Left colon (tissue), 2 donors: ENCODE results near the gene TBC1D17. TPM values are rescaled to one million over a fixed set of nuclear protein-coding genes. Genes with fewer than 3 reads are reported as not detected.

Source experiments
- ATAC-seq: fragments of 200-7000 bp; cut with Tn5 transposase; one replicate; pipeline ENCODE4 v1.9.1; 2020; ENCODE audit warnings: mild to moderate bottlenecking, moderate library complexity
- DNase-seq, 2 donors: peaks; one replicate each; pipeline ENCODE4 v3.0.0-alpha.2; 2020
- intact Hi-C, 2 donors: fragments of 100-400 bp; cut with DNase I in 1 of 2; cut with micrococcal nuclease in 1 of 2; formaldehyde crosslinking; loops; one replicate each; pipeline versions ENCODE4 v1.11.2 to v1.14.0; 2022; cut with DNase I, micrococcal nuclease
- long read RNA-seq: library from polyadenylated mRNA; unstranded; transcript quantifications from one replicate; pipeline ENCODE4 v2.0.0, GENCODE V29; 2021
- total RNA-seq, 2 donors: library from RNA; stranded (reverse); fragmentation: NEBNext Ultra II Directional; extraction: Animal tissue kit (Norgen Biotek cat#: 25700); gene quantifications; one replicate each; pipeline ENCODE4 v1.2.1, GENCODE V29; 2021
- donor health status: DM: no; HTN: no; CAD: no.
- donor health status: DM: yes; HTN: yes; CAD: no.

TBC1D17 gene
- total RNA-seq = 10 to 100 TPM; 32.8 to 36.4 TPM
- long read RNA-seq, partial matches to known transcripts = 4 of 7 reads
- long read RNA-seq, other reads (novel, unspliced or antisense) = 3 of 7 reads

GRCh38 chr19:49877020-49877878, at the start of gene TBC1D17, which contains the start of gene AKT1S1:
TSS of gene TBC1D17 (plus strand) at chr19:49877702. CDS start at chr19:49877724, 22 bp downstream.
TSS of gene AKT1S1 (minus strand) at chr19:49877355. CDS start at chr19:49873295, 4,060 bp downstream.
- ATAC-seq (peak; percentile 75), DNase-seq (peak; percentile 99 to 100)
- intact Hi-C loops = no loop called here

- ATAC-seq (no peak), DNase-seq (no peak)
- intact Hi-C loops = no loop called here
Measured at GRCh38 chr19:49829200-49829599, 48.3 kb upstream of the TBC1D17 start.

- ATAC-seq (no peak), DNase-seq (no peak)
- intact Hi-C loops = no loop called here
Measured at GRCh38 chr19:49829721-49830120, 47.8 kb upstream of the TBC1D17 start.

GRCh38 chr19:49830766-49831165, 46.7 kb upstream of the TBC1D17 start:
- DNase-seq (no peak), ATAC-seq (no peak)
- intact Hi-C loops = no loop called here

GRCh38 chr19:49831592-49831991, 45.9 kb upstream of the TBC1D17 start:
- ATAC-seq = no peak
- DNase-seq = no peak
- intact Hi-C loops = no loop called here

- ATAC-seq (no peak), DNase-seq (no peak)
- intact Hi-C loops = no loop called here
Measured at GRCh38 chr19:49832556-49832955, 44.9 kb upstream of the TBC1D17 start.

GRCh38 chr19:49833599-49833998, 43.9 kb upstream of the TBC1D17 start:
- no peak for DNase-seq
- no peak for ATAC-seq
- intact Hi-C loops = no loop called here

GRCh38 chr19:49835562-49835961, 41.9 kb upstream of the TBC1D17 start:
- peak; percentile 11 for ATAC-seq
- no peak for DNase-seq
- intact Hi-C loops = no loop called here

- ATAC-seq (no peak), DNase-seq (no peak)
- intact Hi-C loops = no loop called here
Measured at GRCh38 chr19:49836176-49837008, 41.1 kb upstream of the TBC1D17 start.

- ATAC-seq (no peak), DNase-seq (no peak)
- intact Hi-C loops = no loop called here
Measured at GRCh38 chr19:49837009-49837310, 40.5 kb upstream of the TBC1D17 start.

- DNase-seq (no peak), ATAC-seq (no peak)
- intact Hi-C loops = no loop called here
Measured at GRCh38 chr19:49837425-49837824, 40.1 kb upstream of the TBC1D17 start.

GRCh38 chr19:49838885-49839588, 38.5 kb upstream of the TBC1D17 start:
- intact Hi-C loops = no loop called here
- no peak for ATAC-seq
- DNase-seq = no peak

- ATAC-seq (no peak), DNase-seq (no peak)
- intact Hi-C loops = no loop called here
Measured at GRCh38 chr19:49839713-49840112, 37.8 kb upstream of the TBC1D17 start.

GRCh38 chr19:49840321-49840720, 37.2 kb upstream of the TBC1D17 start:
- ATAC-seq = no peak
- DNase-seq = no peak
- intact Hi-C loops = no loop called here

- ATAC-seq = no peak
- no peak for DNase-seq
- intact Hi-C loops = no loop called here
Measured at GRCh38 chr19:49840736-49841249, 36.7 kb upstream of the TBC1D17 start.

GRCh38 chr19:49843265-49843664, 34.2 kb upstream of the TBC1D17 start:
- intact Hi-C loops = no loop called here
- ATAC-seq (no peak), DNase-seq (no peak)

GRCh38 chr19:49844138-49845095, 33.1 kb upstream of the TBC1D17 start:
- DNase-seq (no peak), ATAC-seq (no peak)
- intact Hi-C loops = no loop called here

- intact Hi-C loops = no loop called here
- no peak for ATAC-seq
- DNase-seq = no peak
Measured at GRCh38 chr19:49845414-49845813, 32.1 kb upstream of the TBC1D17 start.
